Measurements from ENCODE around the gene TTC12.

The TTC12 gene

GRCh38 chr11:113329725-113330124 lies 15.3 kb downstream of the TTC12 start:
- DNase-seq (ENCODE audit: low read depth): no peak

DNA sequence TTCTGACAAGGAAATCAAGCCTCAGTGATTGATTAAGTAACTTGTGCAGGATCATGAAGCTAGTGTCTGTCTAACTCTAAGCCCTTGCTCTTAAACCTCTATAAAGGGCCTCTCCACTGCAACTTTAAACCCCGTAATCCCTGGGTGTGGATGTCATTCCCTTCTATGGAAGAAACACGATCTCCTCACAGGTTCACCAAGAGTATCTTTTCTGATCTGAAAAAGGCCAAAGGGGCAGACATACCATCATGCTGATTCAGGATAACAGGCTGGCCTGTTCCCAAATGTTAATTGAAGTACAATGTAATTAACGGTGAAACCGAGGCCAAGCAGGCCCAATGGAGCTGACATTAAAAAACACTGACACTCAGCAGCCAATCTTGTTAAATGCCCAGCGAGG lies 17.1 kb downstream of the TTC12 start:
- DNase-seq (ENCODE audit: low read depth): no peak

- no peak for DNase-seq (ENCODE audit: low read depth)
Measured at GRCh38 chr11:113332023-113332422, 17.6 kb downstream of the TTC12 start.

- DNase-seq (ENCODE audit: low read depth): no peak
Measured at GRCh38 chr11:113332638-113333329, 18.4 kb downstream of the TTC12 start.

GRCh38 chr11:113334183-113334582 lies 19.8 kb downstream of the TTC12 start:
- DNase-seq (ENCODE audit: low read depth): no peak

DNA sequence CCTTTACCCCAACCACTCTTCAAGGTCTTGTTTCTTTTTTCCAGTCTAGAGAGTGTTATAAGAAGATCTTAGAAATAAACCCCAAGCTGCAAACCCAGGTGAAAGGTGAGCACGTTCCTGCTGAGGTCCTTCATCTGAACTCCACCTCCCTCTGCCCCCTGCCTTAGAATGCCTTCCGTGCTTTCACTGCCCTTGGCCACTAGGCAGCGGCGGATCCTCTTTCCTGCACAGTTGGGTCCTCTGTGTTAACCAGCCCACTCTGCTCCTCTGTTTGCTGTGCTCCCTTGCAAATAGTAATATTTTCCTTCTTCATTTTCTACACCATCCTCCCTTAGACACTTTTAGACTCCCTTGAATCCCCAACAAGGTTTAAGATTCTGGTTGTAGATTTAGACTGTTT lies 24.3 kb downstream of the TTC12 start:
- no peak for DNase-seq (ENCODE audit: low read depth)

DNA sequence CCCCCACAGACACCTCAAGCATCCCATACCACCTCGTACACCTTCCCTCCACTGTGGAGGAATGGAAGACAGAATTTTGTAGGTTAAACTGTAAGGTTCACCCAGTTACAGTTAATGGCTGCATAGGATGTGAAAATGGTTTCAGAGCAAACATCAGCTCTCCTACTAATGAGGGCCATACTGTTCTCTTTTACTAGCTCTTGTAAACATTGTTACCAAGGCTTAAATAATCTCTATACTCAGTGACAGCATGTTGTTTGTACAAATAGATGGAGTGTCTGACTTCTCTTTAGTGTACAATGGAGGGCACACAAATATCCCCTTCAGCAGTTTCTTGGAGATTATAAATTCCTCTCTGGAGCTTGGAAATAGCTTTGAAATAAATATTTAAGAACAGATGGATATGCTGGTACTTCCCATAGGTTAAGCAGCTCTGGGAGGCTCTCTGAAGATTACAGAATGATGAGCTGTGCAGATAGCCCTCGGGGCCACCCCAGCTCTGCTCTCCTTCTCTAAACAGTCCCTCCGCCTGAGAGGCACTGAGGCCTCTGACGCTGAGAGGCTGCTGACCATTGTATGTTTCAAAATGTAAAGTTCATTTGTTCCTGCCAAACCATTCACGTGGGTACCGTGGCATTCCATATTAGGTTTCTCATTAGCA lies 25.7 kb downstream of the TTC12 start:
- no peak for DNase-seq (ENCODE audit: low read depth)

- no peak for DNase-seq (ENCODE audit: low read depth)
Measured at GRCh38 chr11:113341388-113342165, 27.2 kb downstream of the TTC12 start.

DNA sequence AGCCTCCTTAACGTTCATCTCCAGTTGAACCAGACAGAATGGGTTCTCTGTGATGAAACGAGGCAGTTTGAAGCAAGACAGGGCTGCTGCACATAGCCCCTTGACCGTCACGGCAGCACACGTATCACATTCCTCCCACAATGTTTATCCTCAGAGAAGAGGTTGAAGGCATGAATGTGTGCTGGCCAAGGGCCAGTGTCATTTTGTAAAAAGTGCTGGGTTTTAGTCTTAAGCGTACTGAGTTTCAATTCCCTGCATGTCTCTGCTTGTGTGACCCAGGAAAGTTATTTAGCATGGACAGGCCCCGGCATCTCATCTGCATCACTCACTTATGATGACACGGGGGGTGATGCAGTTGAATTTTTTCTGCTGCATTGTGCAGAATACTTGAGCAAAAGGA lies 31.6 kb downstream of the TTC12 start:
- DNase-seq (ENCODE audit: low read depth): no peak

DNA sequence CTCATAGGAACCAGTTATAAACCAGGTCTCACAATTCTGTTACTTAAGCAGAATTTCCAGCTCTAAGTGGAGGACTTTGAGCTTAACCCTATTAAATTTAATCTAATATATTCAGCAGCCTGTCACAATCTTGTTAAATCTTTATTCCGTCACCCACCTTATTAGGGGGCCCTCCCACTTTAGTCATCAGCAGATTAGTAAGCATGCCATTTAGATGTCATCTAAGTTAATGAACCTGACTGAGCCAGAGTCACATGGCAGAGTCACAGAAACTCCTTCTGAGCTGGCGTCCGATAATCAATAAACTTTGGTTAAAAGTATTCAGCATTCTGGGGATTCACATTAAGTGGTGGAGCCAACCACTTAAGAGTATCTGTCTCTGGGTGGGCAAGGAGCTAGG lies 35.1 kb downstream of the TTC12 start:
- no peak for DNase-seq (ENCODE audit: low read depth)

GRCh38 chr11:113350336-113351067 lies 36.1 kb downstream of the TTC12 start:
- no peak for DNase-seq (ENCODE audit: low read depth)

- no peak for DNase-seq (ENCODE audit: low read depth)
Measured at GRCh38 chr11:113351068-113351450, 36.7 kb downstream of the TTC12 start.

- DNase-seq (ENCODE audit: low read depth): no peak
Measured at GRCh38 chr11:113351480-113351879, 37.1 kb downstream of the TTC12 start.

DNA sequence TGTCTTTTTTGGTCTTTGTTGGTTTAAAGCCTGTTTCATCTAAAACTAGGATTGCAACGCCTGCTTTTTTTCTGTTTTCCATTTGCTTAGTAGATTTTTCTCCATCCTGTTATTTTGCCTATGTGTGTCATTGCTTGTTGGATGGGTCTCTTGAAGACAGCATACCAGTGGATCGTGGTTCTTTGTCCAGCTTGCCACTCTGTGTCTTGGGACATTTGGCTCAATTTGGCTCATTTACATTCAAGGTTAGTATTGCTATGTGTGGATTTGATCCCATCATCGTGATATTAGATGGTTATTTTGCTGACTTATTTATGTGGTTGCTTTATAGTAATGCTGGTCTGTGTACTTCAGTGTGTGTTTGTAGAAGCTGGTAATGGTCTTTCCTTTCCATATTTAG lies 41.8 kb downstream of the TTC12 start:
- DNase-seq (ENCODE audit: low read depth): no peak

DNA sequence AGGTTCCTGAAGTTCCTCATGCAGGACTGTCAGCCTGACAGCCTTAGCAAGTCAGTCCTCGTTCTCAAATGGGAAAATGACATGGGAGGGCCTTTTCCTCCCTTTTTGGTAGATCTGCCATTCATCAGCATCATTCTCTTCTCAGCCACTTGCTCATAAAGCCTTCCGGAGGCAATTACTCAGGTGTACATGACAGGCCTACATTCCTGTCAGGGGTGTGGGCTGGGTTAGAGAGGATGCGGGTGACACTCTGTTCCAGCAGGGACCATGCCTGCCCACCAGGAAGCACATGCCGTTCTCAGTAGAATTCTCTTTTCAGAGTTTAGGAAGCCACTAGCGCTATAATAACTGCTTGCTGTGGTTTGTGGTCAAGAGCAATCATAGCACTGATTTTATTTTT lies 49.0 kb downstream of the TTC12 start:
- DNase-seq (ENCODE audit: low read depth): no peak

DNA sequence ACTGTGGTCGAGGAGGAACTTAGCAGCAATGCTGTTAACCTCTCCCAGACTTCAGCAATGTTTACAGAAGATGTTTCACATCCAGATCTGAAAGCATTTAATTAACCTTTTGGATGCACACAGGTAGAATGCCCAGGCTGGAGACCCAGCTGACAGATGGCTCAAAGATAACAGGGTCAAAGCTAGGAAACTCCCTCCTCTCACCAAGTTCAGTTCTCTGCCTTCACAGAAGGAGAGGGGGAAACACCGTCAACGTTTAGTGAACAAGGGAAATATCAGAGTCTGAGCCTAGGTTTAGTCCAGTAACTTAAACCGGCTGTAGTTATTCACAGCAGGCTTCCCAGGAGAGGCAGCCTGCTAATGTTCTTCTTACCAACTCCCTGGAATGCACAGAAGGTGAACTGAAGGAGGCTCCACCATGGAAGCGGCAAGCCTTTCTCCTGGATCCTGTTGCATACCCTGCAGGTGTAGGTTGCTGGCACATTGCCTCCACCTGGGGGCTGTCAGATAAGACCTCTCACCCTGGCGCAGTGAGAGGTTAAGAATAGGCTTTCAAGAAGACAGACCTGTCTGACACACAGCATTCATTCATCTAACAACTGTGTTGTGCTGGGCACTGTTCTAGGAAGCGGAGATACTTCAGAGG lies 49.7 kb downstream of the TTC12 start:
- DNase-seq (ENCODE audit: low read depth): no peak

DNA sequence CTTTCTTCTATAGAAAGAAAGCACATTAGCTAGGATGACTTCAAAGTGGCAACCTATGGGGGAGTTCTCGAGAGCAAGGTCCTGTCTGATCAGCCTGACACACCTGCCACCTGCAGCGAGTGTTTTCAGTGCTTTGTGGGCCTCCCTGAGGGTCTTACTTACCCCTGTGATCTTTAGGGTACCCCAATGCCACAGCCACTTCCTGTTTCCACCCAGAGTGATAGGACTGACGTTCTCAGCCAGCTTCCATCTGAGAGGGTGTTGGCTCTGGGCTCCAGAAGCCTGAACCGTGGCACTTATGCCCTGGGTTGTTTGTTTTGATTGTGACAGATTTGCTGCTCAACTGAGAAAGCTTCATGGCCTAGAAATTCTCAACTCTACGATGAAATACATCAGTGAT lies 51.5 kb downstream of the TTC12 start:
- DNase-seq (ENCODE audit: low read depth): no peak

- no peak for DNase-seq (ENCODE audit: low read depth)
Measured at GRCh38 chr11:113369411-113369810, 55.0 kb downstream of the TTC12 start.

DNA sequence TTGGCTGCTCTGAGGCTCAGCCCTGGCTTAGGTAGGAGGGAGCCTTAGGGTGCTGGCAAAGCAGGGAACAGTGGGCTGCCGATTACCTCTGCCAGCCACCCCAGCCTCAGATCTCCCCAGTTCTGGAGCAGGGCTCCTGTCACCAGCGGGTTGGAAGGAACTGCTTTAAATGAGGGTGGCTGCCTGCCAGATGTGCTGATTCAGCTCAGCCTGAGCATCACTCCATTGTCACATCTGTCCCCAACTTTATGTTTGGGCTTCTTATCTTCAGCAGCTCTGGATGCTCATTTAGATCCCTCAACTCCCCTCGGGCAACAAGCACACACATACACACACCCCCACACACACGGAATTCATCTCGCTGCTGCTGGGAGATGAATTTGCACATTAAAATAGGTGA lies 56.3 kb downstream of the TTC12 start:
- DNase-seq (ENCODE audit: low read depth): no peak

- no peak for DNase-seq (ENCODE audit: low read depth)
Measured at GRCh38 chr11:113372309-113372708, 57.9 kb downstream of the TTC12 start.

- DNase-seq (ENCODE audit: low read depth): no peak
Measured at GRCh38 chr11:113373306-113373705, 58.9 kb downstream of the TTC12 start.

- no peak for DNase-seq (ENCODE audit: low read depth)
Measured at GRCh38 chr11:113373981-113374560, 59.7 kb downstream of the TTC12 start.

Data from activated T-helper 9 cell treated with anti-CD3 and anti-CD28 coated beads, Interleukin-2, amount 50 U/mL, for 16 hours (primary cell).